A549 (cell line): ENCODE data around the gene MEGF9.

Source experiments
- BCL3 ChIP-seq: fragments of >200 bp; sonication (Bioruptor Twin); formaldehyde crosslinking; IDR thresholded peaks from 3 replicates; pipeline ENCODE4 v1.6.1; 2016
- CBX2 ChIP-seq: fragments of 200-600 bp; sonication (generic); IDR thresholded peaks from 2 replicates; pipeline ENCODE4 v1.6.1; 2016; ENCODE audit warnings: low read depth, mild to moderate bottlenecking, borderline replicate concordance
- CEBPB ChIP-seq, 2 experiments: fragments of >200 bp in 1 of 2; sonication (Bioruptor Twin) in 1 of 2; formaldehyde crosslinking in 1 of 2; IDR thresholded peaks; 2 replicates each; pipeline ENCODE4 v1.6.1; 2012 to 2016
- CHD2 ChIP-seq: fragments of 150-350 bp; IDR thresholded peaks from 2 replicates; pipeline ENCODE4 v1.6.1; 2014; ENCODE audit warnings: low read length; ENCODE audit not compliant: partially characterized antibody
- CTCF ChIP-seq: fragments of >200 bp; sonication (Bioruptor Twin); formaldehyde crosslinking; IDR thresholded peaks from 3 replicates; pipeline ENCODE4 v1.5.1; 2016
- EHF ChIP-seq: fragments of 250-450 bp; sonication (Bioruptor Pico); IDR thresholded peaks from 2 replicates; pipeline ENCODE4 v1.5.0; 2020; ENCODE audit warnings: mild to moderate bottlenecking
- EP300 ChIP-seq, 2 experiments: fragments of >200 bp; sonication (Bioruptor Twin); formaldehyde crosslinking; IDR thresholded peaks; 2 replicates in 1 of 2; 3 replicates in 1 of 2; pipeline ENCODE4 v1.6.1; 2016 to 2017
- JUN ChIP-seq, 2 experiments: fragments of >200 bp; sonication (Bioruptor Twin); formaldehyde crosslinking; IDR thresholded peaks; 2 replicates in 1 of 2; 3 replicates in 1 of 2; pipeline ENCODE4 v1.6.1; 2016 to 2017
- MAX ChIP-seq: IDR thresholded peaks from 2 replicates; pipeline ENCODE4 v1.6.1; 2012
- POLR2A ChIP-seq: IDR thresholded peaks from 2 replicates; pipeline ENCODE4 v1.6.1; 2012; ENCODE audit warnings: mild to moderate bottlenecking, low read length
- POLR2AphosphoS2 ChIP-seq: conservative IDR thresholded peaks from 2 replicates; pipeline ENCODE4 v1.6.1; 2012; ENCODE audit warnings: low read length, improper control_type of control experiment, inconsistent platforms
- REST ChIP-seq: fragments of 200-600 bp; sonication (generic); IDR thresholded peaks from 2 replicates; pipeline ENCODE4 v1.6.1; 2016; ENCODE audit warnings: antibody characterized with exemption, mild to moderate bottlenecking, moderate library complexity
- RNF2 ChIP-seq: fragments of 200-600 bp; sonication (generic); IDR thresholded peaks from 2 replicates; pipeline ENCODE4 v1.6.1; 2016; ENCODE audit warnings: low read depth, mild to moderate bottlenecking, antibody characterized with exemption, moderate library complexity, borderline replicate concordance
- USF2 ChIP-seq: fragments of 450-650 bp; IDR thresholded peaks from 2 replicates; pipeline ENCODE4 v1.6.1; 2014; ENCODE audit warnings: antibody characterized with exemption

GRCh38 chr9:120737416-120738165 lies 23.3 kb upstream of the MEGF9 start:
- no peak for TF ChIP-seq MAX
- TF ChIP-seq POLR2A: no peak
- no peak for TF ChIP-seq CTCF
- TF ChIP-seq POLR2AphosphoS2: no peak
- TF ChIP-seq EHF (CRISPR knock-in tag): no peak
- no peak for TF ChIP-seq REST
- no peak for TF ChIP-seq CEBPB (IDR thresholded peaks at IDR 0.05)
- TF ChIP-seq RNF2: no peak
- TF ChIP-seq CBX2: no peak
- TF ChIP-seq BCL3: no peak
- no peak for TF ChIP-seq CHD2
- no peak for TF ChIP-seq JUN (IDR thresholded peaks at IDR 0.05)
- no peak for TF ChIP-seq EP300 (IDR thresholded peaks at IDR 0.05)
- no peak for TF ChIP-seq USF2
